Stimulated activated CD4-positive, alpha-beta T cell treated with anti-CD3 and anti-CD28 coated beads, Interleukin-1b, Interleukin-23, amount 100 ng/mL, for 48 hours (primary cell): ENCODE results near the gene TMC1.
"Not testable (repeated sequence)": the region's sequence is repeated elsewhere in the genome, so short reads cannot be mapped to it uniquely, and the experiment has no call there.

Experiments used
- DNase-seq: peaks from one replicate; pipeline ENCODE4 v3.0.0-alpha.2; 2020

TMC1 gene

GRCh38 chr9:72779614-72780013, 258.2 kb downstream of the TMC1 start:
- DNase-seq, result no peak

GRCh38 chr9:72786948-72787347, 265.5 kb downstream of the TMC1 start:
- DNase-seq, result no peak

- DNase-seq, result no peak
Measured at GRCh38 chr9:72788966-72789735, 267.7 kb downstream of the TMC1 start.

GRCh38 chr9:72789885-72790284, 268.5 kb downstream of the TMC1 start:
- no peak for DNase-seq

- DNase-seq, result no peak
Measured at GRCh38 chr9:72790989-72791388, 269.6 kb downstream of the TMC1 start.

GRCh38 chr9:72791436-72791835, 270.0 kb downstream of the TMC1 start:
- no peak for DNase-seq

GRCh38 chr9:72794946-72795345, 273.5 kb downstream of the TMC1 start:
- DNase-seq, result no peak

GRCh38 chr9:72800328-72800994, 279.1 kb downstream of the TMC1 start:
- DNase-seq, result no peak

GRCh38 chr9:72805238-72805637, 283.8 kb downstream of the TMC1 start:
- DNase-seq, result no peak

- DNase-seq, result not testable (repeated sequence)
Measured at GRCh38 chr9:72806313-72806809, 285.0 kb downstream of the TMC1 start.

- no peak for DNase-seq
Measured at GRCh38 chr9:72807765-72808445, 286.5 kb downstream of the TMC1 start.

GRCh38 chr9:72808446-72808768, 287.0 kb downstream of the TMC1 start:
- no peak for DNase-seq

- no peak for DNase-seq
Measured at GRCh38 chr9:72809586-72809985, 288.2 kb downstream of the TMC1 start.

GRCh38 chr9:72812559-72813111, 291.2 kb downstream of the TMC1 start:
- no peak for DNase-seq

GRCh38 chr9:72813544-72813943, 292.1 kb downstream of the TMC1 start:
- no peak for DNase-seq

GRCh38 chr9:72814083-72814597, 292.7 kb downstream of the TMC1 start:
- no peak for DNase-seq

- DNase-seq, result no peak
Measured at GRCh38 chr9:72816666-72817065, 295.3 kb downstream of the TMC1 start.

GRCh38 chr9:72817413-72817812, 296.0 kb downstream of the TMC1 start:
- DNase-seq, result no peak

- DNase-seq, result no peak
Measured at GRCh38 chr9:72818385-72818784, 297.0 kb downstream of the TMC1 start.

GRCh38 chr9:72823971-72824370, 302.6 kb downstream of the TMC1 start:
- no peak for DNase-seq

GRCh38 chr9:72826996-72827949, 305.9 kb downstream of the TMC1 start:
- no peak for DNase-seq
